Epithelial cell of proximal tubule (primary cell): ENCODE measurements around the gene PHAF1. TPM values are rescaled to one million over a fixed set of nuclear protein-coding genes. Genes with fewer than 3 reads are reported as not detected.
A peak's percentile ranks its signal among the peaks of the same experiment; 100 is the strongest.

Experiments used
- DNase-seq: peaks from one replicate; pipeline ENCODE4 v3.0.0-alpha.2; 2011; ENCODE audit warnings: low read depth
- H3K4me3 ChIP-seq: 2 replicates; pipeline ENCODE4 v1.5.1; 2011; ENCODE audit warnings: low read depth, mild to moderate bottlenecking, low read length
- total RNA-seq: library from RNA; depleted of rRNA; stranded (reverse); fragments of >200 nt; gene quantifications from 2 replicates; pipeline ENCODE4 v1.2.3, GENCODE V29; 2015
- TF ChIP-seq, protein P1 (sequence below): conservative IDR thresholded peaks from 2 replicates; pipeline ENCODE4 v1.5.1; 2012; ENCODE audit warnings: low read depth, mild to moderate bottlenecking, low read length

PHAF1 gene
- total RNA-seq, 1 donor from 2014 or later = 16.4 TPM

DNA sequence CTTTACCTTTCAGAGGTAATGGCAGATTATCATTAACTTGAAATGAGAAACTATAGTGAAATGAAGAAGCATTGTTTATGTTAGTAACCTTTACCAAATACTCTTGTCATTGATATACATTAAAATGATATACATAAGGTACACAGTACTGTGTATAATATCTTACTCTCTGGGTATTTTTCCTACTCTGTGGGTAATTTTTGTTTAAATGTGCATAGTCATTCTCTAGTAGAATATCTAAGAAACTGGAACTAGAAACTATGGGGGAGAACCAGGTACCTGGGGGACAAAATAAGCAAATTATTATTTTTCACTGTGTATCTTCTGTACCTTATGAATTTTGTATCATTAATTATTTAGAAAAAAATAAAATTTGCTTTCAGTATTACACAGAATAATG is 20.6 kb upstream of the PHAF1 start:
- TF ChIP-seq, protein P1, sequence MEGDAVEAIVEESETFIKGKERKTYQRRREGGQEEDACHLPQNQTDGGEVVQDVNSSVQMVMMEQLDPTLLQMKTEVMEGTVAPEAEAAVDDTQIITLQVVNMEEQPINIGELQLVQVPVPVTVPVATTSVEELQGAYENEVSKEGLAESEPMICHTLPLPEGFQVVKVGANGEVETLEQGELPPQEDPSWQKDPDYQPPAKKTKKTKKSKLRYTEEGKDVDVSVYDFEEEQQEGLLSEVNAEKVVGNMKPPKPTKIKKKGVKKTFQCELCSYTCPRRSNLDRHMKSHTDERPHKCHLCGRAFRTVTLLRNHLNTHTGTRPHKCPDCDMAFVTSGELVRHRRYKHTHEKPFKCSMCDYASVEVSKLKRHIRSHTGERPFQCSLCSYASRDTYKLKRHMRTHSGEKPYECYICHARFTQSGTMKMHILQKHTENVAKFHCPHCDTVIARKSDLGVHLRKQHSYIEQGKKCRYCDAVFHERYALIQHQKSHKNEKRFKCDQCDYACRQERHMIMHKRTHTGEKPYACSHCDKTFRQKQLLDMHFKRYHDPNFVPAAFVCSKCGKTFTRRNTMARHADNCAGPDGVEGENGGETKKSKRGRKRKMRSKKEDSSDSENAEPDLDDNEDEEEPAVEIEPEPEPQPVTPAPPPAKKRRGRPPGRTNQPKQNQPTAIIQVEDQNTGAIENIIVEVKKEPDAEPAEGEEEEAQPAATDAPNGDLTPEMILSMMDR = no peak
- no peak overlapping the region for H3K4me3 ChIP-seq
- DNase-seq = no peak

DNA sequence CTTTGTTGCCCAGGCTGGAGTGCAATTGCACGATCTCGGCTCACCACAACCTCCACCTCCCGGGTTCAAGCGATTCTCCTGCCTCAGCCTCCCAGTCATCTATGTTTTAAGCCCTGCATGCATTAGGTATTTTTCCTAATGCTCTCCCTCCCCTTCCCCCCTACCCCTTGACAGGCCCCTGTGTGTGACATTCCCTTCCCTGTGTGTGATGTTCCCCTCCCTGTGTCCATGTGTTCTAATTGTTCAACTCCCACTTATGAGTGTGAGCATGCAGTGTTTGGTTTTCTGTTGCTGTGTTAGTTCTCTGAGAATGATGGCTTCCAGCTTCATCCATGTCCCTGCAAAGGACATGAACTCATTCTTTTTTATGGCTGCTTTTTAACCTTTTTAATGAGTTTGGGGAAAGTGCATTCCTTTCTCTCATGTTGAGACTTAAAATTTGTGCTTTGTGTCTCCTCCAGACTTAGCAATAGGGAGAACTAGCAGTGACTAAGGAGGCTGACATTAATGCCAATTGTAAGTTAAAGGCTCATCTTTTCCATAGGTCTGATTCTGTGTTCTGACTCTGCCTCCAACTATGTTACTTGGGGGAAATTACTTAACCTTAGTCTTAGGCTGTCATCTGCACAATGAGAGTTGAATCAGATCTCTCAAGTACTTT is 17.7 kb upstream of the PHAF1 start:
- no peak for DNase-seq
- TF ChIP-seq, protein P1 = no peak

DNA sequence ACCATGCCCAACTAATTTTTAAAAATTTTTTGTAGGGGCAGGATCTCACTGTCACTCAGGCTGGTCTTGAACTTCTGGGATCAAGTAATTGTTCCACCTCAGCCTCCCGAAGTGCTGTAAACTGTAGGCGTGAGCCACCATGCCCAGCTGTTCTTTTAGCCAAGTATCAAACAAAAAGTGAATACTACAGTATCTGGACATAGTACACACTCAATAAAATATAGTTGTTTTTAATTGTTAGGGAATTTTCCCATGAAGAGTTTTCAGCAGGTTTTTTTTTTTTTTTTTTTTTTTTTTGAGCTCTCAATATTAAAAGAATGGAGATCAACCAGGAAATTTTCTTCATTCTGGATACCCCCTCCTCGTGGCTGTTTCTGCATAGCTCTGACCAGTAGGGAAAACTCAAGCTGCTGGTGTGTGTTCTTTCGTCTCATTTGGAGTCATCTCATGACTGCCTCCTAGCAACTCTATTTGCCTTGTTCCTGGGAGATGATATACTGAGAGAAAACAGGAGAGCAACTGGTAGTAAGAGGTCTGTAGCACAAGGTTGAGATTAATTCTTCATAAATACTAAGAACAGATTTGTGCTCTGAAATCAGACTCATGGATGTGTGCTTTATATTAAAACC is 16.5 kb upstream of the PHAF1 start:
- H3K4me3 ChIP-seq = no peak overlapping the region
- DNase-seq = no peak
- TF ChIP-seq, protein P1 = no peak

More for the DNA sequence above, 17.7 kb upstream of the PHAF1 start:
- H3K4me3 ChIP-seq = no peak overlapping the region

DNA sequence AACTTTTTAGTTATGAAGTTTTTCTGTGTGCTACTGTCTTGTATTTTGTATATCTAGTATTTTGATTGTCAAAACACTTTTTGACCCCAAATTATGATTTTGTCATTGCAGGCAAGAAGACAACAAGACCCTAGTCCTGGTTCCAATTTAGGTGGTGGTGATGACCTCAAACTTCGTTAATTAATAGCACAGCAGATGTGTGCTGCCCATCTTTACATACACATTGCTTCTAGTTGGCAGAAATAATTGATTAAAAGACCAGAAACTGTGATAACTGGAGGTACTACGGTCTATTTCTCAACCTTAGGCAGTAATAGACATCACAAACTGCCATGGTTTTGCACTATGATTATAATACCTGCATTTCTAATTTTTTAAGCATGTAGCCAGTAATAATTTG is 11.1 kb upstream of the PHAF1 start:
- TF ChIP-seq, protein P1 = no peak

DNA sequence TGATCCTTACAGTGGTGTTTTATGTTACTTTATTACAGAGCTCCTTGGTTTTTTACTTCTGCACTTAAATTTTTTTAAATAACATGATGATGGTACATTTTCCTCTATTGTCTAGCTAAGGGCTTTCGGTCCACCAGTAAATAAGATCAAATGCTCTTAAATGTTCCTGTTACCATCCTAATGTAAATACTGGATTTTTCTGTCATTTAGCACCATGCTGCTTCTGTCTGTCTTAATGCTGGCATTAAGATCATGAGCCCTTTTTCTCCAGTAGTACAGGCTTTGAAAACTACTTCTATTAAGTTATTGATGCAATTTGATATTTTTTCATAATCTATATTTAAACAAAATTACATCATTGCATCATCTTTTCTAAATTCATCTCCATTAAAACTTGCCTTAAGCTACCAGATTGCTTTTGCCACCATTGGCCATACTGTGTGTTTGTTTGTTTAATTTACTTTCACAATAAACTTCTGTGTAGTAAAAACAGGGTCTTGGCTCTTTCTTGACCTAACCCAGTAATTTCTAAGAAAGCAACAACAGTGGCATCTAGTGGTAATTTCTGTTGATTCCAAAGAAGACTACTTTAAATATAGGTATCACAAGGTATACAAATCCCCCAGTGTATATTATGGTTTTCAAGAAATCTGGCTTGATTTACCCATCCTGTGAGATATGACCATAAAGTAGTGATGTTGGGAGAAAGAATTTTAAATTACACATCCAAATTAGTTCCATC is 9.0 kb upstream of the PHAF1 start:
- no peak for DNase-seq
- TF ChIP-seq, protein P1 = peak; percentile 45
- H3K4me3 ChIP-seq = no peak overlapping the region

More for the DNA sequence above, 11.1 kb upstream of the PHAF1 start:
- no peak overlapping the region for H3K4me3 ChIP-seq
- DNase-seq = no peak

DNA sequence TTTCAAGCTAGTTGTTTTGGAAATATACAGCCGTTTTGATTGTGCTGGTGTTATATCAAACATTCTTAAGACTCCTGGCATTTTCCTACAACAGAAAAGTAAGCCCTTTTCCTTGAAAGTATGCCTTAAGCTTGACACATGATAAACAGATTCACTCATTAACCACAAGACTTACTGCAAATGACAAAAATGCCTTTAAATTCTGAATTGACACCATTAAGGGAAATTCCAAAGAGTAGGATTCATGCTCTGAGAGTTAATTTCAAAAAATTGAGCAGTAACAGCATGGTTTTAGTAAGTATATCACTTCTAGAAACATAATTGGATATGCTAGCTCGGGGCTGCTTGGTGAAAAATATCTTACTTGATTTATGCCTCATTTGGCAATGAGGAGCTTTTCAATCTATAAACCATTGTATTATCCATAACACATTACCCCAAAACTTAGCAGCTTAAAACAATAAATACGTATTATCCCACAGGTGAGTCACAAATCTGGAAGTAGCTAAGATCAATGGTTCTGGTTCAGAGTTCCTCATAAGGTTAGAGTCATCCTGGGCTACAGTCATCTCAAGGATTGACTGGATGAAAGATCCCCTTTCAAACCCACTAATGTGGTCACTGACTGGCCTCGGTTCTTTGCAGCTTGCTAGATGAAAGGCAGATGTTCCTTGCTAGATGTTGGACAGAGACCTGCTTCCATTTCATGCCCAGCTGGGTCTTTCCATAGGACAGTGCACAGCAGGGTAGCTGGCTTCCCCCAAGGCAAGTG is 8.2 kb upstream of the PHAF1 start:
- DNase-seq = no peak
- TF ChIP-seq, protein P1 = no peak
- H3K4me3 ChIP-seq = no peak overlapping the region
